HCT116 (cell line): ENCODE measurements around the gene ITPR1. TPM values are rescaled to one million over a fixed set of nuclear protein-coding genes. Genes with fewer than 3 reads are reported as not detected.

Experiments
- ATAC-seq: fragments of 200-7000 bp; cut with Tn5 transposase; 2 replicates; pipeline ENCODE4 v1.9.1; 2020; ENCODE audit warnings: mild to moderate bottlenecking, moderate library complexity
- BruUV-seq: library from RNA; stranded (reverse); fragments of 400-500 nt; replicated peaks from 2 replicates; lab custom pipeline; 2021; lab: Mats Ljungman, UMichigan
- CTCF ChIA-PET: fragments of 300-600 bp; sonication (Branson Sonifier 250); formaldehyde crosslinking; loops from one replicate; lab custom pipeline; 2021; ENCODE audit warnings: antibody characterized with exemption; lab: Charles Lee
- POLR2A ChIA-PET: fragments of 300-600, 350-600 bp; sonication (Branson Sonifier 250); formaldehyde crosslinking; loops from one replicate; lab custom pipeline; 2021; ENCODE audit warnings: antibody characterized with exemption; lab: Charles Lee
- RAD21 ChIA-PET, 2 experiments: fragments of 300-600 bp; sonication (Branson Sonifier 250); formaldehyde crosslinking; loops; one replicate each; lab custom pipeline; 2023; ENCODE audit warnings: low total read pairs in 2 of 2; ENCODE audit not compliant: uncharacterized antibody in 2 of 2, unreplicated experiment in 2 of 2, low non-redundant PET in 1 of 2; lab: Charles Lee
- DNase-seq: peaks from one replicate; pipeline ENCODE4 v3.0.0-alpha.2; 2010; ENCODE audit warnings: low read depth, low spot score
- H2AFZ ChIP-seq: fragments of 200-600 bp; shearing (Covaris generic), sonication (generic); 2 replicates; pipeline ENCODE4 v1.6.1; 2017; ENCODE audit warnings: low read depth, mixed run types, mixed read lengths, antibody characterized with exemption, low read length; ENCODE audit not compliant: poor library complexity, severe bottlenecking
- H3K27ac ChIP-seq: 2 replicates; pipeline ENCODE4 v1.5.1; 2012; ENCODE audit warnings: low read depth, low read length
- H3K27me3 ChIP-seq: fragments of 200-600 bp; sonication (generic); 2 replicates; pipeline ENCODE4 v1.6.1; 2016; ENCODE audit warnings: mixed run types, low read length, mixed read lengths; ENCODE audit not compliant: insufficient read depth
- H3K36me3 ChIP-seq, 2 experiments: fragments of 200-500 bp in 1 of 2; fragments of 200-600 bp in 1 of 2; sonication (Bioruptor generic) in 1 of 2; sonication (generic) in 1 of 2; 2 replicates each; pipeline versions ENCODE4 v1.5.1 to v1.6.1; 2014 to 2016; ENCODE audit warnings: low read length in 2 of 2, inconsistent platforms in 1 of 2, mixed read lengths in 1 of 2, mixed run types in 1 of 2; ENCODE audit not compliant: insufficient read depth in 2 of 2, control insufficient read depth in 1 of 2
- H3K4me1 ChIP-seq, 2 experiments: fragments of 200-600 bp in 1 of 2; sonication (generic) in 1 of 2; 2 replicates each; pipeline versions ENCODE4 v1.5.1 to v1.6.1; 2012 to 2017; ENCODE audit warnings: low read length in 2 of 2, inconsistent platforms in 1 of 2, mild to moderate bottlenecking in 1 of 2, mixed read lengths in 1 of 2, mixed run types in 1 of 2, moderate library complexity in 1 of 2; ENCODE audit not compliant: insufficient read depth in 2 of 2, control insufficient read depth in 1 of 2
- H3K4me2 ChIP-seq: fragments of 200-600 bp; sonication (generic); 2 replicates; pipeline ENCODE4 v1.6.1; 2017; ENCODE audit warnings: mixed run types, low read length, mixed read lengths
- H3K4me3 ChIP-seq, 2 experiments: fragments of 200-600 bp in 1 of 2; sonication (generic) in 1 of 2; replicated peaks in 1 of 2; 2 replicates each; pipeline ENCODE4 v1.5.1; 2011 to 2016; ENCODE audit warnings: low read length in 2 of 2, control low read depth in 1 of 2, low read depth in 1 of 2, mild to moderate bottlenecking in 1 of 2, mixed read lengths in 1 of 2, mixed run types in 1 of 2
- H3K79me2 ChIP-seq: fragments of 200-600 bp; sonication (generic); 2 replicates; pipeline ENCODE4 v1.6.1; 2017; ENCODE audit warnings: mild to moderate bottlenecking, mixed run types, low read length, moderate library complexity, mixed read lengths; ENCODE audit not compliant: insufficient read depth
- H3K9ac ChIP-seq: fragments of 200-600 bp; sonication (generic); 2 replicates; pipeline ENCODE4 v1.6.1; 2016; ENCODE audit warnings: low read length, mixed read lengths
- H3K9me2 ChIP-seq: fragments of 200-600 bp; sonication (generic), shearing (Covaris generic); 2 replicates; pipeline ENCODE4 v1.6.1; 2017; ENCODE audit warnings: mixed run types, mild to moderate bottlenecking, moderate library complexity; ENCODE audit not compliant: insufficient read depth
- H3K9me3 ChIP-seq, 2 experiments: fragments of 200-500 bp in 1 of 2; fragments of 200-600 bp in 1 of 2; sonication (Bioruptor generic) in 1 of 2; sonication (generic) in 1 of 2; 2 replicates each; pipeline ENCODE4 v1.6.1; 2014 to 2017; ENCODE audit warnings: low read length in 2 of 2, mixed read lengths in 2 of 2, inconsistent platforms in 1 of 2, low read depth in 1 of 2, mild to moderate bottlenecking in 1 of 2, mixed run types in 1 of 2, moderate library complexity in 1 of 2; ENCODE audit not compliant: control insufficient read depth in 1 of 2, insufficient read depth in 1 of 2
- H4K20me1 ChIP-seq: fragments of 200-600 bp; sonication (generic), shearing (Covaris generic); 2 replicates; pipeline ENCODE4 v1.6.1; 2017; ENCODE audit warnings: mixed run types, mild to moderate bottlenecking, moderate library complexity; ENCODE audit not compliant: insufficient read depth
- CEBPB ChIP-seq: IDR thresholded peaks from 2 replicates; pipeline ENCODE4 v1.6.1; 2012; ENCODE audit warnings: low read depth
- ELF1 ChIP-seq: IDR thresholded peaks from 2 replicates; pipeline ENCODE4 v1.6.1; 2012; ENCODE audit warnings: low read depth, borderline replicate concordance
- JUND ChIP-seq: IDR thresholded peaks from 2 replicates; pipeline ENCODE4 v1.6.1; 2012
- MAX ChIP-seq: IDR thresholded peaks from 2 replicates; pipeline ENCODE4 v1.6.1; 2012
- RAD21 ChIP-seq: IDR thresholded peaks from 2 replicates; pipeline ENCODE4 v1.6.1; 2012; ENCODE audit warnings: low read depth, mild to moderate bottlenecking
- REST ChIP-seq: IDR thresholded peaks from 2 replicates; pipeline ENCODE4 v1.6.1; 2012; ENCODE audit warnings: low read depth
- SRF ChIP-seq: IDR thresholded peaks from 2 replicates; pipeline ENCODE4 v1.6.1; 2012; ENCODE audit warnings: low read depth
- TCF7L2 ChIP-seq: IDR thresholded peaks from 2 replicates; pipeline ENCODE4 v1.7.0; 2011; ENCODE audit warnings: borderline replicate concordance, inconsistent platforms; ENCODE audit not compliant: insufficient read depth, insufficient read length; ENCODE audit errors: extremely low read depth
- YY1 ChIP-seq: IDR thresholded peaks from 2 replicates; pipeline ENCODE4 v1.6.1; 2011; ENCODE audit warnings: low read length, low read depth, moderate library complexity, mild to moderate bottlenecking; ENCODE audit not compliant: insufficient replicate concordance; ENCODE audit errors: extremely low read depth
- ZBTB33 ChIP-seq: IDR thresholded peaks from 2 replicates; pipeline ENCODE4 v1.6.1; 2011; ENCODE audit warnings: mild to moderate bottlenecking, low read length, moderate library complexity; ENCODE audit not compliant: insufficient replicate concordance; ENCODE audit errors: extremely low read depth
- ZNF274 ChIP-seq: fragments of 200-500 bp; sonication (Bioruptor generic); IDR thresholded peaks from 2 replicates; pipeline ENCODE4 v1.6.1; 2014; ENCODE audit warnings: mild to moderate bottlenecking, low read depth, low read length, inconsistent platforms
- intact Hi-C: fragments of 100-400 bp; cut with micrococcal nuclease; formaldehyde crosslinking; loops from 2 replicates; pipeline ENCODE4 v1.10.0; 2022
- total RNA-seq: library from RNA; stranded (reverse); gene quantifications from one replicate; pipeline ENCODE4 v1.2.1, GENCODE V29; 2021; ENCODE audit not compliant: unreplicated experiment

The ITPR1 gene
- total RNA-seq, 1 experiment from 2014 or later: 9.2 TPM

GRCh38 chr3:4664412-4664811 lies 171.3 kb downstream of the ITPR1 start:
- no peak for ATAC-seq
- CTCF ChIA-PET: no interaction called here

More at GRCh38 chr3:4664412-4664811, 171.3 kb downstream of the ITPR1 start:
- no peaks in the 10 kb centered on the region for H4K20me1 ChIP-seq
- H3K4me2 ChIP-seq: no peak overlapping the region
- H2AFZ ChIP-seq: no peak overlapping the region
- no peaks in the 10 kb centered on the region for H3K9me3 ChIP-seq
- H3K9me2 ChIP-seq: no peaks in the 10 kb centered on the region
- no peak for DNase-seq
- RAD21 ChIA-PET: no interaction called here
- intact Hi-C loops: no loop called here
- POLR2A ChIA-PET: no interaction called here
- no peaks in the 10 kb centered on the region for H3K79me2 ChIP-seq
- no peak overlapping the region for H3K9ac ChIP-seq
- no peaks in the 10 kb centered on the region for H3K36me3 ChIP-seq
- BruUV-seq: no TSS peak
- no peaks in the 10 kb centered on the region for H3K4me1 ChIP-seq
- H3K27me3 ChIP-seq: no peaks in the 10 kb centered on the region; the same call in 1 of the 2 replicates
- H3K27ac ChIP-seq: no peak overlapping the region
- TF ChIP-seq YY1: no peak
- no peak for TF ChIP-seq JUND
- no peak for TF ChIP-seq ZBTB33
- no peak for TF ChIP-seq TCF7L2
- no peak for TF ChIP-seq ELF1
- TF ChIP-seq SRF: no peak
- TF ChIP-seq MAX: no peak
- TF ChIP-seq RAD21: no peak
- no peak for TF ChIP-seq CEBPB
- no peak for TF ChIP-seq ZNF274
- no peak for TF ChIP-seq REST
- no peak overlapping the region for H3K4me3 ChIP-seq
